Large intestine (tissue), 3 donors: Measurements from ENCODE around the gene TICAM2. TPM values are rescaled to one million over a fixed set of nuclear protein-coding genes. Genes with fewer than 3 reads are reported as not detected.

Experiments used
- DNase-seq, 2 donors: peaks; one replicate each; pipeline versions ENCODE4 v3.0.0 to v3.0.0-alpha.2; 2013
- H3K27ac ChIP-seq: one replicate; pipeline ENCODE4 v1.5.1; 2013; ENCODE audit warnings: low read length
- H3K27me3 ChIP-seq: 2 replicates; pipeline ENCODE4 v1.6.1; 2013; ENCODE audit warnings: low read length; ENCODE audit not compliant: control insufficient read depth, insufficient read depth
- H3K36me3 ChIP-seq: 2 replicates; pipeline ENCODE4 v1.6.1; 2013; ENCODE audit warnings: low read length; ENCODE audit not compliant: control insufficient read depth, insufficient read depth
- H3K4me1 ChIP-seq: one replicate; pipeline ENCODE4 v1.6.1; 2013; ENCODE audit warnings: low read length; ENCODE audit not compliant: control insufficient read depth, insufficient read depth
- H3K4me3 ChIP-seq: one replicate; pipeline ENCODE4 v1.5.1; 2013; ENCODE audit warnings: low read length
- H3K9me3 ChIP-seq: one replicate; pipeline ENCODE4 v1.6.1; 2013; ENCODE audit warnings: mild to moderate bottlenecking, low read depth, low read length, moderate library complexity; ENCODE audit not compliant: control insufficient read depth
- WGBS: methylation state at CpG from one replicate; pipeline ENCODE4 v1.1.5; 2013; ENCODE audit warnings: low lambda C conversion rate; ENCODE audit not compliant: insufficient coverage; 5-methylcytosine and 5-hydroxymethylcytosine counted together
- polyA plus RNA-seq: library from polyadenylated mRNA; unstranded; fragments of 120-200 nt; gene quantifications from one replicate; pipeline ENCODE4 v1.2.1, GENCODE V29; 2013

Gene TICAM2
- polyA plus RNA-seq, 1 donor: 2.9 TPM

GRCh38 chr5:115586525-115587146 lies 15.6 kb downstream of the TICAM2 start:
- Histone ChIP-seq H3K9me3 (no peaks in the 10 kb centered on the region), H3K27me3 (no peaks in the 10 kb centered on the region), H3K4me1 (no peaks in the 10 kb centered on the region), H3K27ac (no peak overlapping the region), H3K36me3 (no peaks in the 10 kb centered on the region), H3K4me3 (no peak overlapping the region)
- DNase-seq: no peak
- 43% methylated on average over 3 of the region's 6 CpGs for WGBS

GRCh38 chr5:115585265-115585664 lies 17.0 kb downstream of the TICAM2 start:
- Histone ChIP-seq H3K36me3 (no peaks in the 10 kb centered on the region), H3K4me1 (no peaks in the 10 kb centered on the region), H3K9me3 (no peaks in the 10 kb centered on the region), H3K27ac (no peak overlapping the region), H3K4me3 (no peak overlapping the region), H3K27me3 (no peaks in the 10 kb centered on the region)
- no CpG with 5 or more reads among the region's 1 CpG for WGBS
- no peak for DNase-seq

GRCh38 chr5:115584501-115584900 lies 17.8 kb downstream of the TICAM2 start:
- WGBS: no CpG with 5 or more reads among the region's 1 CpG
- Histone ChIP-seq H3K9me3 (no peaks in the 10 kb centered on the region), H3K27me3 (no peaks in the 10 kb centered on the region), H3K27ac (no peak overlapping the region), H3K4me3 (no peak overlapping the region), H3K36me3 (no peaks in the 10 kb centered on the region), H3K4me1 (no peaks in the 10 kb centered on the region)
- no peak for DNase-seq

- H3K27ac ChIP-seq: no peak overlapping the region
- WGBS: no CpG with 5 or more reads among the region's 3 CpGs
- H3K36me3 ChIP-seq: no peaks in the 10 kb centered on the region
- H3K9me3 ChIP-seq: no peaks in the 10 kb centered on the region
- H3K4me3 ChIP-seq: no peak overlapping the region
- H3K27me3 ChIP-seq: no peaks in the 10 kb centered on the region
- H3K4me1 ChIP-seq: no peaks in the 10 kb centered on the region
- no peak for DNase-seq
Measured at GRCh38 chr5:115583474-115583873, 18.8 kb downstream of the TICAM2 start.

- Histone ChIP-seq H3K27ac (no peak overlapping the region), H3K9me3 (no peaks in the 10 kb centered on the region), H3K4me1 (no peaks in the 10 kb centered on the region), H3K4me3 (no peak overlapping the region), H3K36me3 (no peaks in the 10 kb centered on the region), H3K27me3 (no peaks in the 10 kb centered on the region)
- DNase-seq: no peak
- 100% methylated on average over 1 of the region's 2 CpGs for WGBS
Measured at GRCh38 chr5:115580941-115581340, 21.3 kb downstream of the TICAM2 start.

GRCh38 chr5:115579747-115580173 lies 22.5 kb downstream of the TICAM2 start:
- no peak for DNase-seq
- WGBS: 81% methylated on average over 3 of the region's 6 CpGs
- H3K4me1 ChIP-seq: no peaks in the 10 kb centered on the region
- H3K27ac ChIP-seq: no peak overlapping the region
- H3K9me3 ChIP-seq: no peaks in the 10 kb centered on the region
- no peaks in the 10 kb centered on the region for H3K27me3 ChIP-seq
- no peak overlapping the region for H3K4me3 ChIP-seq
- H3K36me3 ChIP-seq: no peaks in the 10 kb centered on the region

- 93% methylated on average over 2 of the region's 3 CpGs for WGBS
- H3K4me1 ChIP-seq: no peaks in the 10 kb centered on the region
- H3K27me3 ChIP-seq: no peaks in the 10 kb centered on the region
- H3K4me3 ChIP-seq: no peak overlapping the region
- H3K9me3 ChIP-seq: no peaks in the 10 kb centered on the region
- no peak overlapping the region for H3K27ac ChIP-seq
- H3K36me3 ChIP-seq: no peaks in the 10 kb centered on the region
- no peak for DNase-seq
Measured at GRCh38 chr5:115579216-115579615, 23.1 kb downstream of the TICAM2 start.

GRCh38 chr5:115578657-115579056 lies 23.6 kb downstream of the TICAM2 start:
- no peak for DNase-seq
- no peaks in the 10 kb centered on the region for H3K27me3 ChIP-seq
- WGBS: 86% methylated on average over 1 of the region's 3 CpGs

GRCh38 chr5:115577741-115578140 lies 24.5 kb downstream of the TICAM2 start:
- no peaks in the 10 kb centered on the region for H3K4me1 ChIP-seq
- H3K27me3 ChIP-seq: no peaks in the 10 kb centered on the region
- H3K27ac ChIP-seq: no peak overlapping the region
- no peak for DNase-seq
- 96% methylated on average over 4 of the region's 6 CpGs for WGBS
- H3K9me3 ChIP-seq: no peaks in the 10 kb centered on the region
- H3K4me3 ChIP-seq: no peak overlapping the region
- no peaks in the 10 kb centered on the region for H3K36me3 ChIP-seq

More at GRCh38 chr5:115578657-115579056, 23.6 kb downstream of the TICAM2 start:
- Histone ChIP-seq H3K9me3 (no peaks in the 10 kb centered on the region), H3K27ac (no peak overlapping the region), H3K36me3 (no peaks in the 10 kb centered on the region), H3K4me1 (no peaks in the 10 kb centered on the region), H3K4me3 (no peak overlapping the region)

GRCh38 chr5:115577329-115577728 lies 24.9 kb downstream of the TICAM2 start:
- Histone ChIP-seq H3K4me3 (no peak overlapping the region), H3K4me1 (no peaks in the 10 kb centered on the region), H3K27me3 (no peaks in the 10 kb centered on the region), H3K27ac (no peak overlapping the region), H3K9me3 (no peaks in the 10 kb centered on the region), H3K36me3 (no peaks in the 10 kb centered on the region)
- no peak for DNase-seq
- 83% methylated on average over 2 of the region's 2 CpGs for WGBS
